MM.1S (cell line): ENCODE data around the gene ACSF3.

Experiments used
- DNase-seq: peaks from one replicate; pipeline ENCODE4 v3.0.0-alpha.2; 2015
- H2AFZ ChIP-seq: fragments of 300-600 bp; sonication (generic); 2 replicates; pipeline ENCODE4 v1.6.0; 2016; ENCODE audit warnings: antibody characterized with exemption, low read length
- H3F3A ChIP-seq: fragments of 300-600 bp; sonication (generic); 2 replicates; pipeline ENCODE4 v1.6.1; 2016; ENCODE audit warnings: mild to moderate bottlenecking, antibody characterized with exemption, low read length, moderate library complexity, mixed read lengths; ENCODE audit not compliant: insufficient read depth
- H3K27ac ChIP-seq: fragments of 300-600 bp; sonication (generic); 2 replicates; pipeline ENCODE4 v1.5.1; 2016; ENCODE audit warnings: mild to moderate bottlenecking, low read length
- H3K27me3 ChIP-seq: fragments of 300-600 bp; sonication (generic); replicated peaks from 2 replicates; pipeline ENCODE4 v1.6.0; 2016; ENCODE audit warnings: low read length; ENCODE audit not compliant: insufficient read depth
- H3K36me3 ChIP-seq: fragments of 300-600 bp; sonication (generic); replicated peaks from 2 replicates; pipeline ENCODE4 v1.6.1; 2016; ENCODE audit warnings: mild to moderate bottlenecking, low read length, mixed read lengths; ENCODE audit not compliant: insufficient read depth
- H3K4me1 ChIP-seq: fragments of 300-600 bp; sonication (generic); 2 replicates; pipeline ENCODE4 v1.6.1; 2016; ENCODE audit warnings: low read length, mixed read lengths
- H3K4me2 ChIP-seq: fragments of 300-600 bp; sonication (generic); 2 replicates; pipeline ENCODE4 v1.6.0; 2016; ENCODE audit warnings: low read depth, low read length
- H3K4me3 ChIP-seq: fragments of 300-600 bp; sonication (generic); 2 replicates; pipeline ENCODE4 v1.5.1; 2016; ENCODE audit warnings: low read length, mixed read lengths
- H3K79me2 ChIP-seq: fragments of 300-600 bp; sonication (generic); 2 replicates; pipeline ENCODE4 v1.6.1; 2016; ENCODE audit warnings: mixed run types, low read length, mixed read lengths
- H3K9ac ChIP-seq: fragments of 300-600 bp; sonication (generic); 2 replicates; pipeline ENCODE4 v1.6.1; 2016; ENCODE audit warnings: low read length, mixed read lengths
- H3K9me2 ChIP-seq: fragments of 300-600 bp; sonication (generic); replicated peaks from 2 replicates; pipeline ENCODE4 v1.6.1; 2016; ENCODE audit warnings: mild to moderate bottlenecking, low read length, mixed read lengths; ENCODE audit not compliant: insufficient read depth
- H3K9me3 ChIP-seq: fragments of 300-600 bp; sonication (generic); replicated peaks from 2 replicates; pipeline ENCODE4 v1.6.1; 2016; ENCODE audit warnings: mild to moderate bottlenecking, low read length, mixed read lengths; ENCODE audit not compliant: insufficient read depth
- H4K20me1 ChIP-seq: fragments of 300-600 bp; sonication (generic); 2 replicates; pipeline ENCODE4 v1.6.1; 2016; ENCODE audit warnings: mild to moderate bottlenecking, low read length, moderate library complexity, mixed read lengths; ENCODE audit not compliant: insufficient read depth
- EZH2 ChIP-seq: fragments of 300-600 bp; sonication (generic); optimal IDR thresholded peaks from 2 replicates; pipeline ENCODE3; 2017; ENCODE audit warnings: low read depth, mild to moderate bottlenecking, antibody characterized with exemption, low read length, mixed read lengths
- EZH2phosphoT487 ChIP-seq: fragments of 300-600 bp; sonication (generic); IDR thresholded peaks from 2 replicates; pipeline ENCODE4 v1.6.1; 2018; ENCODE audit warnings: antibody characterized with exemption, low read length
- TF ChIP-seq, protein P1 (sequence below): fragments of 300-600 bp; sonication (generic); IDR thresholded peaks from 2 replicates; pipeline ENCODE4 v1.5.1; 2016; ENCODE audit warnings: antibody characterized with exemption, low read length, mixed read lengths

Gene ACSF3

DNA sequence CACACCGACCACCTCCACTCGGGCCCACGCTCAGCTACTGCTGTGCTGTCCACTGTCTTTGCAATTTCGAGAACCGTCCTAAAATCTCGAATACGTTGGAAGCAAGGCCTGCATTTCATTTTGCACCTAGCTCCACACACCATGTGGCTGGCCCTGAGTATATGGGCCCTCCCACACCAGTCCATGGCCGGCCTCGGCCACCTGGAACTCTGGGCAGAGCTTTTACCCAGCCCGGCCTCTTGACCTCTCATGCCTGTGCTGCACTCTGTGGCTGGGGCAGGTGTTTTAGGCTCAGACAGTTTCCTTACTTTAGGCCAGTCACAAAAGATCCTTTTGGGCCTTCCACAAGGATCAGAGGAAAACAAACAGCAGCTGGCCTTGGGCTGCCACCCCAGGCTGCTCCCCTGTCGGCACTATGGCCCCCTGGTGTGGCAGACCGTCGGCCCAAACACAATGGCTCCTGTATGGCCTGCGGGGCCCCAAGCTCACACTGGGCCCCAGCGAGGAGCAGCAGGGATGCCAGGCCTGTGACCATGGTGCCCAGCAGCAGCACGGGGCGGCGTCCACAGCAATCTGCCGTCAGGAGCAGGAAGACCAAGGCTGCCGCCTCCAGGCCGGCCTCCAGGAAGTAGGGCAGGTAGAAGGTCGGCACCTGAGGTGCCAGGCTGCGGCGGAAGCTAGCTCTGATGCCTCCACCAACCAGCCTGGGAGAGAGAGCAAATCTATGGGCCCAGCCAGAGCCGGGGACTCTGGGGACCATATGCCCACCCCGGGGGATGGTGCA, 104.2 kb downstream of the ACSF3 start:
- Histone ChIP-seq H3K4me3 (no peak overlapping the region), H3F3A (no peaks in the 10 kb centered on the region), H3K9me2 (no peaks in the 10 kb centered on the region), H3K9me3 (no peaks in the 10 kb centered on the region), H3K9ac (no peak overlapping the region), H3K36me3 (no peaks in the 10 kb centered on the region), H3K27me3 (no peaks in the 10 kb centered on the region), H3K4me2 (no peak overlapping the region), H2AFZ (no peak overlapping the region), H4K20me1 (no peaks in the 10 kb centered on the region), H3K4me1 (no peaks in the 10 kb centered on the region), H3K27ac (no peak overlapping the region), H3K79me2 (no peaks in the 10 kb centered on the region)
- DNase-seq: no peak
- TF ChIP-seq, protein P1, sequence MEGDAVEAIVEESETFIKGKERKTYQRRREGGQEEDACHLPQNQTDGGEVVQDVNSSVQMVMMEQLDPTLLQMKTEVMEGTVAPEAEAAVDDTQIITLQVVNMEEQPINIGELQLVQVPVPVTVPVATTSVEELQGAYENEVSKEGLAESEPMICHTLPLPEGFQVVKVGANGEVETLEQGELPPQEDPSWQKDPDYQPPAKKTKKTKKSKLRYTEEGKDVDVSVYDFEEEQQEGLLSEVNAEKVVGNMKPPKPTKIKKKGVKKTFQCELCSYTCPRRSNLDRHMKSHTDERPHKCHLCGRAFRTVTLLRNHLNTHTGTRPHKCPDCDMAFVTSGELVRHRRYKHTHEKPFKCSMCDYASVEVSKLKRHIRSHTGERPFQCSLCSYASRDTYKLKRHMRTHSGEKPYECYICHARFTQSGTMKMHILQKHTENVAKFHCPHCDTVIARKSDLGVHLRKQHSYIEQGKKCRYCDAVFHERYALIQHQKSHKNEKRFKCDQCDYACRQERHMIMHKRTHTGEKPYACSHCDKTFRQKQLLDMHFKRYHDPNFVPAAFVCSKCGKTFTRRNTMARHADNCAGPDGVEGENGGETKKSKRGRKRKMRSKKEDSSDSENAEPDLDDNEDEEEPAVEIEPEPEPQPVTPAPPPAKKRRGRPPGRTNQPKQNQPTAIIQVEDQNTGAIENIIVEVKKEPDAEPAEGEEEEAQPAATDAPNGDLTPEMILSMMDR: no peak
- no peak for TF ChIP-seq EZH2phosphoT487
- TF ChIP-seq EZH2: no peak

DNA sequence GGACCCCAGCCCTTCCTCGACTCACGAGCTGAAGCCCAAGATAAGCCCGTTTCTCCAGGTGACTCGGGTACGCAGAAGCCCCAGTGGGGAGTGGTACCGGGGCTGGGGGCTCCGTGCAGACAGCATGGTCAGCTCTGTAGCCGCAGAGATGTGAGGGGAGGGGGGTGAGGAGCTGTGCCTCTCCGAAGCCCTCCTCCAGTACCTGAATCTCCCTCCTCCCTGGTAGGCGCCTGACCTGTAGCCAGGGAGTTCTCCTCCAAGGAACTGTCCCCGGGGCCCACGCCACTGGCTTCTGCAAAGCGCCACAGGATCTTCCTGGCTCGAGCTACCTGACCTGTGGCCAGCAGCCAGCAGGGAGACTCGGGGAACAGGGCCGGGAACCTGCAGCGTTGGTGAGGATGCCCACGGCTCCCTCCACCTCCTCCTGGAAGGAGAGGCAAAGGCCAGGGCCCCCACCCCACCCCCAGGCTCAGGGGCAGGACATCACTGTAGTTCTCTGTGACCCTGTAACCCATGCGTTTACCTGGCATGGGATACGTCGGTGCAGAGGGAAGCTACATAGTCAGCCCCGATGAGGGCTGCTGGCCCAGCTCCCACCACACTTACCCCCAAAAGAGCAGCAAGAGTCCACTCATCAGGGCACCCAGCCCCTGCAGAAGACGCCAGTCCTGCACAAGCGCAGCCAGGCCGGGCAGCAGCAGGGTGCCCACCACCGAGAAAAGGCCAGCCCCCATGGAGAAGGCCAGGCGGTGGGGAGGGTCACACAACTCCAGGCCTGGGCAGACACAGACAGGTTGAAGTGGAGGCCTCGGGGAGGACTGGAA, 105.0 kb downstream of the ACSF3 start:
- H3F3A ChIP-seq: no peaks in the 10 kb centered on the region
- no peaks in the 10 kb centered on the region for H3K27me3 ChIP-seq
- no peak for TF ChIP-seq EZH2
- TF ChIP-seq EZH2phosphoT487: no peak
- TF ChIP-seq, protein P1: no peak
- no peak for DNase-seq
- no peak overlapping the region for H3K9ac ChIP-seq
- no peaks in the 10 kb centered on the region for H3K79me2 ChIP-seq
- no peaks in the 10 kb centered on the region for H3K4me1 ChIP-seq
- H3K9me3 ChIP-seq: no peaks in the 10 kb centered on the region
- H2AFZ ChIP-seq: no peak overlapping the region
- H3K4me2 ChIP-seq: no peak overlapping the region
- H3K27ac ChIP-seq: no peak overlapping the region
- H3K4me3 ChIP-seq: no peak overlapping the region
- H3K9me2 ChIP-seq: no peaks in the 10 kb centered on the region
- H3K36me3 ChIP-seq: no peaks in the 10 kb centered on the region
- no peaks in the 10 kb centered on the region for H4K20me1 ChIP-seq

GRCh38 chr16:89199241-89200123, 105.8 kb downstream of the ACSF3 start:
- no peak for TF ChIP-seq EZH2
- no peak for TF ChIP-seq EZH2phosphoT487
- TF ChIP-seq, protein P1: no peak
- Histone ChIP-seq H3K9me2 (no peaks in the 10 kb centered on the region), H3F3A (no peaks in the 10 kb centered on the region), H3K9ac (no peak overlapping the region), H3K27me3 (no peaks in the 10 kb centered on the region), H3K9me3 (no peaks in the 10 kb centered on the region), H2AFZ (no peak overlapping the region), H4K20me1 (no peaks in the 10 kb centered on the region), H3K36me3 (no peaks in the 10 kb centered on the region), H3K79me2 (no peaks in the 10 kb centered on the region), H3K4me1 (no peaks in the 10 kb centered on the region), H3K27ac (no peak overlapping the region), H3K4me3 (no peak overlapping the region), H3K4me2 (no peak overlapping the region)
- DNase-seq: no peak
